Measurements from ENCODE around the gene PRSS57.
A peak's percentile ranks its signal among the peaks of the same experiment; 100 is the strongest.

GRCh38 chr19:639253-640160, 55.7 kb downstream of the PRSS57 start, which contains the start of gene FGF22:
- peak; percentile 42; the same call in 1 of the 2 replicates for TF ChIP-seq EP300 (IDR thresholded peaks at IDR 0.05; ENCODE audit: borderline replicate concordance)
- no peak for TF ChIP-seq CREB1 (IDR thresholded peaks at IDR 0.05; ENCODE audit: low read depth)
- no peak for TF ChIP-seq CEBPB (IDR thresholded peaks at IDR 0.05)

Measured in Ishikawa (cell line).